Measurements from ENCODE around the gene ZNF777. TPM values are rescaled to one million over a fixed set of nuclear protein-coding genes. Genes with fewer than 3 reads are reported as not detected.
"Not testable (repeated sequence)": the region's sequence is repeated elsewhere in the genome, so short reads cannot be mapped to it uniquely, and the experiment has no call there.

Gene ZNF777
- total and polyA plus RNA-seq, 12 donors, result 3.5 to 16.2 (median 11.8) TPM

GRCh38 chr7:149494738-149495368, 34.0 kb upstream of the ZNF777 start:
- TF ChIP-seq CTCF (IDR thresholded peaks at IDR 0.05), result peak in 2 of 6 experiments; percentile 21 to 24
- no peak for TF ChIP-seq POLR2A (IDR thresholded peaks at IDR 0.05)
- DNase-seq, result peak in 1 of 7 donors; percentile 50
- H3K27me3 ChIP-seq, result no peaks in the 10 kb centered on the region
- H3K9me3 ChIP-seq (replicated peaks in 1 of 3), result no peaks in the 10 kb centered on the region
- peak overlapping the region in 2 of 5 donors; percentile 85 to 97 for H3K27ac ChIP-seq
- intact Hi-C loops (cut with DNase I), result loop anchor here in 1 of 2 donors (10.0 kb wide), 1 partner anchor 130 kb away; no protein-coding TSS in a partner anchor
- WGBS, 4 donors, result 59 to 68% (median 64%) methylated on average over 5 to 6 of the region's 6 CpGs
- H3K4me1 ChIP-seq (replicated peaks in 1 of 2), result peaks cover 14 to 22% of the 10 kb centered on the region in 2 donors
- H3K4me3 ChIP-seq, result peak overlapping the region in 1 of 4 donors; percentile 95
- peaks cover 0 to 43% of the 10 kb centered on the region in 2 donors for H3K36me3 ChIP-seq (replicated peaks in 1 of 2)

- H3K9me3 ChIP-seq (replicated peaks in 1 of 3); H3K4me3 ChIP-seq; H3K27ac ChIP-seq; DNase-seq; H3K27me3 ChIP-seq: not testable (repeated sequence)
- intact Hi-C loops (cut with DNase I), result loop anchor here in 1 of 2 donors (10.0 kb wide), 1 partner anchor 131 kb away; no protein-coding TSS in a partner anchor
- Histone ChIP-seq H3K36me3 (replicated peaks in 1 of 2) (peaks cover 0 to 44% of the 10 kb centered on the region in 2 donors), H3K4me1 (replicated peaks in 1 of 2) (peaks cover 14 to 22% of the 10 kb centered on the region in 2 donors)
- 84 to 95% (median 91%) methylated on average over 13 to 20 of the region's 20 CpGs for WGBS, 4 donors
Observed at GRCh38 chr7:149493975-149494374, 33.1 kb upstream of the ZNF777 start.

- WGBS, 4 donors, result 85 to 96% (median 94%) methylated on average over 8 to 9 of the region's 9 CpGs
Observed at GRCh38 chr7:149493366-149493765, 32.5 kb upstream of the ZNF777 start.

GRCh38 chr7:149490083-149490760, 29.4 kb upstream of the ZNF777 start:
- intact Hi-C loops (cut with DNase I), result loop anchor here in 1 of 2 donors (10.0 kb wide), 1 partner anchor 135 kb away; no protein-coding TSS in a partner anchor
- Histone ChIP-seq H3K4me3 (no peak overlapping the region), H3K9me3 (replicated peaks in 1 of 3) (no peaks in the 10 kb centered on the region), H3K27me3 (no peaks in the 10 kb centered on the region), H3K4me1 (replicated peaks in 1 of 2) (peaks cover 5 to 7% of the 10 kb centered on the region in 2 donors), H3K27ac (no peak overlapping the region), H3K36me3 (replicated peaks in 1 of 2) (peaks cover 0 to 69% of the 10 kb centered on the region in 2 donors)
- DNase-seq, result no peak
- WGBS, 4 donors, result 87 to 94% (median 89%) methylated on average over 15 of the region's 15 CpGs
- no peak for TF ChIP-seq CTCF (IDR thresholded peaks at IDR 0.05)
- no peak for TF ChIP-seq POLR2A (IDR thresholded peaks at IDR 0.05)

More at GRCh38 chr7:149493366-149493765, 32.5 kb upstream of the ZNF777 start:
- no peak for TF ChIP-seq POLR2A (IDR thresholded peaks at IDR 0.05)
- no peak for TF ChIP-seq CTCF (IDR thresholded peaks at IDR 0.05)
- Histone ChIP-seq H3K27me3 (no peaks in the 10 kb centered on the region), H3K9me3 (replicated peaks in 1 of 3) (no peaks in the 10 kb centered on the region), H3K36me3 (replicated peaks in 1 of 2) (peaks cover 0 to 46% of the 10 kb centered on the region in 2 donors), H3K4me3 (no peak overlapping the region), H3K27ac (no peak overlapping the region), H3K4me1 (replicated peaks in 1 of 2) (peaks cover 13 to 21% of the 10 kb centered on the region in 2 donors)
- DNase-seq, result no peak
- intact Hi-C loops (cut with DNase I), result loop anchor here in 1 of 2 donors (10.0 kb wide), 1 partner anchor 131 kb away; no protein-coding TSS in a partner anchor

All from adrenal gland (tissue), 12 donors.